Inflammatory macrophage treated with lipopolysaccharide for 4 hours (primary cell): ENCODE measurements around the gene DDR2.

ENCODE experiments used
- DNase-seq: peaks from one replicate; pipeline ENCODE4 v3.0.0-alpha.2; 2020

The DDR2 gene

GRCh38 chr1:162701286-162701685 lies 69.0 kb downstream of the DDR2 start:
- DNase-seq: no peak

- no peak for DNase-seq
Measured at GRCh38 chr1:162702628-162703027, 70.4 kb downstream of the DDR2 start.

- DNase-seq: no peak
Measured at GRCh38 chr1:162703708-162704107, 71.4 kb downstream of the DDR2 start.

DNA sequence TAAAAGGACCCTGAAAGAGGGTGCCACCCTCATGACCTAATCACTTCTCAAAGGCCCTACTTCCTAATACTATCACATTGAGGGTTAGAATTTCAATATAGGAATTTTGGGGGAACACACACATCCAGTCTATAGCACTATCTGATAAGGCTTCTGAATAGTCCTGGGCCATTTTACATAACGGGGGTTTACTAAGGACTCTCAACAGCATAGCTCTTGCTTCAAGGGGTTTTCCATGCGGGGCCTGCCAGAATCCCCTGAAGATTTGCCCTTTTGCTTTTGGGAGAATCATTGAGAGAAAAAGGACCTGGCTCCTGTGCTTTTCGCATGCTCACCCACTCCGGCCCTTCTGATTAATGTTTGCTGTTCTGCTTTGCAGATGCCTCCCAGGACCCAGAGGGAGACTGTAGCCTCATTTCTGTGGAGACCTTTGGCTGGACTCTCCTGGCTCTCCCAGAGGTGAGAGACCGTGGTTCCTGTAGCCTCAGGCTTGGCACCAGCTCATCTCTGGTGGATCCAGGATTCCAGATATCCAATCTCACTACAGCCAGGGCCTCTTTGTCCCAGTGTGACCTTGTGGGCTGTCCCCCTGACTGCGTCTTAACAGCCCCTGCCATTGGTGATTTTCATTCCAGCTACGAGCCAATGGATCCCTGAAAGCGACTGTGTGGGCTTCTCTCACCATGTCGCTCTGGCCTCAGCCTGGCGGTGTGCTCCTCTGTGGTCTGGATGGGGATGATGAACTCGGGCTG lies 72.6 kb downstream of the DDR2 start:
- no peak for DNase-seq

GRCh38 chr1:162706003-162706402 lies 73.7 kb downstream of the DDR2 start:
- DNase-seq: no peak

DNA sequence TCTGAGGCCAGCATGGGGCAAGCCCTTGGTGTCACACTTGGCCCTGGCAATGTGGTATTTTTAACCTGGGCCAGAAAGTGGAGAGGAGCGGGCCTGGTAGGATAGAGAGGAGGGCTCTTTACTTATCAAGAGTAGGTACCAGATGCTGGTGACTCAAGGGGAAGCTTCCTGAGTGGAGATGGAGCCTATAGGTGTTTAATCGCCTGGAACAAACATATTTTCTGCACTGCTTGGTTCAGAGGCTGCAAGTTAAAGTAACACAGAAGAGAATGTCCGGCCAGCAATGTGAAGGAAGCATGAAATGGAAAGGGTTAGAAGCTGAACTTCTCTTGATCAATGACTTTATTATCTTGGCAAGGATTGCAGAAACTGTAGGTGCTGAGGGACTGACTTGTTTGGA lies 74.3 kb downstream of the DDR2 start:
- DNase-seq: no peak

DNA sequence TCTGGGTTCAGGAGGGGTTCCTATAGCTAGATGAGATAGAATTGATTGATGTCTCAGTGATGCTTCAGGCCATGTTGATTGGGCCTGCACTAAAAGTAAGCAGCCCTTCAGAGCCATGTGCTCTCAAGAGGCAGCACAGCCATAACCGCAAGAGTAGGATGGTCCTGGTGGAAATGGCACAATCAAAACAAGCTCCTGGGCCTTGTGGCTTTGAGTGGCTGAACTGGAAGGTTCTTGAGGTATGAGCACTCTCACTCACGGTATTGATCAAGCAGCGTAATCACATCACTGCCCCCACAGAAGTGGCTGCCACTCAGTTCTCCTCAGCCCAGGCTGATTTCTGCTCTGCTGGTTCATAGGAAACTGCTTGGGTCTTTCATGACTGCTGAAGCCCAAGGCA lies 76.0 kb downstream of the DDR2 start:
- no peak for DNase-seq

DNA sequence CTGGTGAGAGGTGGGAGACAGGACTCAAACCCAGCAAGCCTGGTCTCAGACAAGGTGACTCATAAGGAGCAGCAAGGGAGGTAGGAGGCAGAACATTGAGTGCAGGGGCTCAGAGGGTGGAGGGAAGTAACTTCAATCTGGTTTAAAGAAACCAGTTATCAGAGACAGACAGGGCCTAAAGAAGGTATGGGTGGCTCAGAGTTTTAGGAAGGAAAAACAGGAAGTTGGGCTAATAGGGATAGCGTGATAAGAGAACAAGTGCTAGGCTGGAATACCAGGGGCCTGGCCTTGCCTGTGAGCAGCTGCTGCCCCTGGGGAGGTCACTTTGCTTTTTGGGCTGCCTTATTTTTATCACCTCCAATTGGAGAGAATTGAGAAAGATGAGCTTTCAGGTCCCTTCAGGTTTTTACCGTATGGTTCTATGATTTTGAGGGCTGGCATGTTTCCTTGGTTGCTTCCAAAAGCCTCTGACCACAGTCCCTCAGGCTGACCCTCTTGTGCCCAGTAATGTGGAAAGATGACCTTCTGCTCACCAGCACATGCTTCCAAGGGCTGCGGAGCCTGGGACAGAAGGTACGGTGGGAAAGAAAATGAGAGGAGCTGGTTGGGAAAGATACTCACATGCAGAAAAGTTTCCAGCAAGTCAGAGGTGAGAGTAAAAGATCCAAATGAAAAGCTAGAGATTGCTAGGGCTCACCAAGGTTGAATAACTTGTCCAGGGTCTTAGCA lies 77.0 kb downstream of the DDR2 start:
- DNase-seq: no peak

DNA sequence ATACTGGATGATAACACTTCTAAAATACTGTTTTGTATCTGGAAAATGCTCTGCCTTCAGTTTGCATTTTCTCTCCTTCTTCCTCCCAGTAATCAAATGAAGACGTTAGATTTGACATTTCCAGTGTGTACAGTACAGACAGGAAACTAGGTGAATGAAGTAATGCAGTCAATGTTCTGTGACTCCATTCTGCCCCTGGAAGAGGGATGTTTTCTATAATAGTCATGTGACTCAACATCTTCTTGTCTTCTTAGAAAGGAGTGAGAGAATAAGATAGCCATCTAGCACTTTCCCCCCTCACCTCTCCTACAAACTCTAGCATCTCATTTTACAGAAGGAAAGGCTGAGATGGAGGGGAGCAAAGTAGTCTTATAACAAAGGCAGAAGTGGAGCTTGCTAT lies 77.6 kb downstream of the DDR2 start:
- DNase-seq: no peak

DNA sequence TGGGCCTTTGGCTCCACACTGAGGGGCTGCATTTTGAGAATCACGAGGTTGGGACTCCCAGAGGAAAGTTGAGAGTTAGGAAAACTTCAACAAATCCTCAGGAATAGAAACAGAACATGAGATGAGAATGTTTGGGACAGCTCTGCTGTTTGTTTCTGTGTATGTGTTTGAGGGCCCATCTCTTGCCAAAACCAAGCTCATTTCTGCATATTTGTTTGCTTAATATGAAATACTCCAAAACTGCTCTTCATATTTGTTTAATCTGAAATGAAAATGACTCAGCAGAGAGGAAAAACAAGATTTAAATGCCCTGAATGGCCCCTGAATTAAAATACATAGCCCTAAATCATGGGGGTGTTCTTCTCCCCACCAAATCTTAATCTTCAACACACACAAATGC lies 78.1 kb downstream of the DDR2 start:
- DNase-seq: no peak

DNA sequence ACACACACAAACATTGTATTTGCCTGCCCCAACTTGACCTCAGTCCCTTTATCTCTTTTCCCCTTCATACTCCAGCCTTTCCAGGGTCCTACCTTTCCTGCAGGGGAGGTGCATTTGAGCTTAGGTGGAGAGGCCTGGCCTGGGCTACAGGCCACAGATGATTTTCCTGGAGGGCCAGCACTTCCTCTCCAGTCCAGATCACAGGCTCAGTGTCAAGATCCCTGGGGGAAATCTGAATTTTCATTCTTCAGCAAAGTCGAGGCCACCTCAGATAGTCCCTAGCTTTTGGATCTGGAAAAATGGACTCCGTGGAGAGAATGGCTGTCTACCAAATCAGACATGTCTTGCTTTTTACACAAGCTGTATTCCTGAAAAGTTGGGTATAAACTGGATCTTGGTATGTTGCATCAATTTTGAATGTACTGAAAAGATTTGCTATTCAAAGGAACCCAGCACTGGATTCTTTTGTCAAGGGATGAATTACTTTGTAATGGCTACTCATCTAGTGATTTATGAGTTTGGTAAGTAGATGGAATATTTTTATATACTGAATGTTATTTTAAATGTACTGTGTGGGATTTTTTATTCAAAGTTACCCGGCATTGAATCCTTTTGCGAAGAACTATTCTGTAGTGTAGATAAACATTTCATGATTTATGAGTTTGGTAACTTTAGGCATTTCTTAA lies 78.7 kb downstream of the DDR2 start:
- DNase-seq: no peak

GRCh38 chr1:162712317-162713029 lies 80.2 kb downstream of the DDR2 start:
- DNase-seq: no peak

DNA sequence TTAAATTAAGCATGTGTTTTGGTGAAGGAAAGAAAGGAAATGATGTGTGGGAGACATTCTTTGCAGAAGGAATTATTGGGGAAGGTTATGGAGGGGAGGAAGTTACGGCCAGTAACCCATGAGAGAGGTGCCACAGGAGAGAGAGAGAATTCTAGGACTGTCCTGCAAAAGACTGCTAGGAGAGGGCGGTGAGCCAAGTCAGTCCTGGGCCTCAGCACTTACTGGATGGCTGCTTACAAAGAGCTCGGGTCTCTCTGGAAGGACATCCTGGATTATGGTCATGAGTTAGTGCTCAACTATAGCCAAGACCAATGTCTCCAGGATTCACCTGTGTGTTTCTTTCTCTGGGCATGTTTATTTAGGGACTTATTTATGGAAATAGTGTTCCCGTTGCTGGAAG lies 83.9 kb downstream of the DDR2 start:
- no peak for DNase-seq

GRCh38 chr1:162716552-162716951 lies 84.3 kb downstream of the DDR2 start:
- DNase-seq: no peak

- DNase-seq: no peak
Measured at GRCh38 chr1:162717548-162718184, 85.4 kb downstream of the DDR2 start.

- no peak for DNase-seq
Measured at GRCh38 chr1:162719678-162720077, 87.4 kb downstream of the DDR2 start.

DNA sequence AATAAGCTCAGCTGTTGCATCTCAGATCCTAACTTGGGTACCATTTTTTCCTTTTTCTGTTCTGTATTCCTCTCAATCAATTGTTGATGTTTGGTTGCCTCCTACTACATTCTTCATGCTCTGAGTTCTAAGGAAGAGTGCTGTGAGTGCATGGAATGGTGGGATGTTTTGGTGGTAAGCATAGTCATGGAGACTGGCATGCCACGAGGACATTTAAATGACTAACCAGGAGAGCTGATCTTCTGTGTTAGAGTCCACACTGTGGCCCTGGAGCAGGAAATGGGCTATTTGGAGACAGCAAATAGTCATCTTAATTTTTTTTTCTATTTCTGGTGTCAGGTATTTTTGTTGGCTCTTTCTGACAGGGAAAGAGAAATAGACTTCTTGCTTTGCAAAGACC lies 88.7 kb downstream of the DDR2 start:
- DNase-seq: no peak

DNA sequence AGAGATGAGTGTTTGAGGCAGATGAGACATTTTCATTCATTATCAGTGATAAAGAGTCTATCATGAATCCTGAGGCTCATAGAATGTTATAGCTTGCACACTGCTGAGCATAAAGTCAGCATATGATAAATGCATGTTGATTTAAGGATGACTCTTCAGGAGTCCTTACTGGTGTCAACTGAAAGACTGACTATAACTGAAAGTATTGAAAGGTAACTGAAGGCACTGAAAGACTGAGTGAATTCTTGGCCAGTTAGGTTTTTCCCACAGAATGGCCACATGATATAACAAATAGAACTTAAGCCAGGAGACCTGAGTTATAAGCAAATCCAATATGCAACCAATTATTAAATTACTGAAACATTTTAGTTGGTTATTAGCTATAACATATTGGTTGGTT lies 89.2 kb downstream of the DDR2 start:
- no peak for DNase-seq

DNA sequence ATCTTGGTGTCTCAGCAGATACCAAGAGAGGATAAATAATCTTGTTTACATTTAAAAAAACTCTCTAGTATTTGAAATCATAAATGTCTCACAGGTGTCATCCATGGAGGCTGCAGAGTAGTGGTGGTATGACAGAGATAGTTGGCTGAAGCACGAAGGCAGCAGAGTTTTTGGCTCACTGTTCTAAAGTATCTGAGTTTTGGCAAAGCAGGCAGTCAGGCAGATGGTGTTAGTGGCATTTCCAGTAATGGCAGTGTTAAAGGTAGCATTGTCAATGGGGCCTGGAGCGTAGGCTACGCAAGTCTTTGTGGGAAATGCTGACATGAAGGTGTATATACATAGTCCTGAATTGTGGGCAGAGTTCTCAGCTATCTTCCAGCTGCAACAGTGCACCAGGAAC lies 89.8 kb downstream of the DDR2 start:
- no peak for DNase-seq

- DNase-seq: no peak
Measured at GRCh38 chr1:162724583-162725120, 92.4 kb downstream of the DDR2 start.

DNA sequence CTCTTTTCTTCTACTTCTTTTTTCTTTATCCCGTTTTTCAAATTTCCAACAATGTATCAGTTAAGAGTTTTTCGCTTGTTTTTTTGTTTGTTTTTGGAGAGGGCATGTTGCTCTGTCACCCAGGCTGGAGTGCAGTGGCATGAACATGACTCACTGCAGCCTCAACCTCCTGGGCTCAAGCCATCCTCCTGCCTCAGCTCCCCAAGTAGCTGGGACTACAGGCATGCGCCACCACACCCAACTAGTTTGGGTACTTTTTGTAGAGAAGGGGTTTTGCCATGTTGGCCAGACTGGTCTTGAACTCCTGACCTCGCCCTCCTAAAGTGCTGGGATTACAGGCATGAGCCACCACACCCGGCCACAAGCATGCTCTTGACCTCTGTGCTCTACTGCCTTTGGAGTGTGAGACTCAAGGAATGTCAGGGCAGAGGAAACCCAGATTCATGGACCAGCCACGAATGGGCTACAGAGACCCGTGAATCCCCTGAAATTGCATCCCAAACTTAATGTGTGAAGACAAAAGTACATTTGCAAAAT lies 93.1 kb downstream of the DDR2 start:
- no peak for DNase-seq

DNA sequence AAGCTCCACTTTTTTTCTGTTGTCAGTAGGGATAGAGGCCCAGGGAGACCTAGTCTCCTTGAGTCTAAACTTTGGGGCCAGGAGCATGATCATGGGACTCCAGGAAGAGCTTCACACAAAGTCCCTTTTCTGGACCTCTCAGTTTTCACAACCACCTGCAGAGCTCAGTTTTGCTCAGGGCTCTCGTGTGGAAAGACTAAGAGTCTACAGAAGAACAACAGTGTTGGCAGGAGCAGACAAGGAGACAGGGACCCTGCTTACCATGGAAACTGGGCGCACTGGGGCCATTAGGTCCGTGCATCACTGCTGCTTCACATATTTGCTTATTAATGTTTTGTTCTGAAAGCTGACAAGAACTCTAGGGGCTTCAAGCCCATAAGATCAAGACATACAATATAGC lies 94.3 kb downstream of the DDR2 start:
- DNase-seq: no peak
